Activated naive CD4-positive, alpha-beta T cell treated with anti-CD3 and anti-CD28 coated beads, Interleukin-2, amount 50 U/mL, for 72 hours (primary cell): ENCODE results near the gene BCAT1. TPM values are rescaled to one million over a fixed set of nuclear protein-coding genes. Genes with fewer than 3 reads are reported as not detected.
"Not testable (repeated sequence)": the region's sequence is repeated elsewhere in the genome, so short reads cannot be mapped to it uniquely, and the experiment has no call there.

Source experiments
- ATAC-seq, 2 donors: fragments of 150-1000 bp; cut with Tn5 transposase; 2 replicates each; pipeline ENCODE4 v1.10.0; 2021; ENCODE audit warnings: mild to moderate bottlenecking in 2 of 2, moderate library complexity in 2 of 2
- DNase-seq, 2 donors: peaks; one replicate each; pipeline ENCODE4 v3.0.0; 2021 to 2022; ENCODE audit warnings: low spot score in 2 of 2
- H3K27ac Mint-ChIP-seq, 2 donors: one replicate each; pipeline ENCODE4 v1.8.0; 2022; ENCODE audit warnings: mild to moderate bottlenecking in 2 of 2, mixed read lengths in 2 of 2
- H3K36me3 Mint-ChIP-seq, 2 donors: one replicate each; pipeline ENCODE4 v1.8.0; 2022; ENCODE audit warnings: mixed read lengths in 2 of 2
- H3K9me3 Mint-ChIP-seq, 2 donors: one replicate each; pipeline ENCODE4 v1.8.0; 2022; ENCODE audit warnings: mixed read lengths in 2 of 2
- total RNA-seq, 2 donors: library from RNA; stranded (reverse); gene quantifications; one replicate each; pipeline ENCODE4 v1.2.3, GENCODE V29; 2022

The BCAT1 gene
- total RNA-seq, 2 donors from 2014 or later = 6.3 to 42.8 TPM

DNA sequence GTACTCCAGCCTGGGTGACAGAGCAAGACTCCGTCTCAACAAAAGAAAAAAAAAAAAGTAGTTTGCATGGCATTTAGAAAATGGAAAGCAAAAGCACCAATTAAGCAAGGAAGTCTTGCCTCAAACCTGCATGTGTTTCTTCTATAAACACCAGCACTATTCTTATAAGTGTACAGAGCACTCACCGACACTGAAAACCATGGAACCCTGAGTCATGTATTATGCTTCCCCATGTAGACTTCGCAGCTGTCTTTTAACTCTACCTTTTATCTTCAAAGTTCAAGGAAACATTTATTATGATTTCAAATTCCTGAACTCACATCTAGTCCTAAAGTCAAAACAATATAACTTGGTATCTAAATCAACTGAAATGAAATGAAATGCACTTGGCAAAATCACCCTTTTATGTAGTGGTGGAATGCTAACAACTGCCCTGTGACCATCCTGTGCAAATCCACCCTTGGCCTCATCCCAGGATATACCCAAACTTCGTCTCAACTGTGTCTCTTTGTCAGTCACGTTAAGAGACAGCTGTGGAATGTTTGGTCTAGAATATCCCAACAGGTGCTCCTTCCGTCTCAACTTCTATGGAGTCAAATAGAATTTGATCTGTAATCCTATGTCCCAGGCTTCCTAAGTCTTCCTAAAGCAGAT, 4.8 kb downstream of the BCAT1 start:
- DNase-seq (no peak), ATAC-seq (peak in 1 of 2 donors; percentile 37)
- no peak overlapping the region for H3K27ac Mint-ChIP-seq
- peaks cover 19 to 40% of the 10 kb centered on the region in 2 donors for H3K36me3 Mint-ChIP-seq
- H3K9me3 Mint-ChIP-seq = peaks cover 4% of the 10 kb centered on the region in 2 donors

DNA sequence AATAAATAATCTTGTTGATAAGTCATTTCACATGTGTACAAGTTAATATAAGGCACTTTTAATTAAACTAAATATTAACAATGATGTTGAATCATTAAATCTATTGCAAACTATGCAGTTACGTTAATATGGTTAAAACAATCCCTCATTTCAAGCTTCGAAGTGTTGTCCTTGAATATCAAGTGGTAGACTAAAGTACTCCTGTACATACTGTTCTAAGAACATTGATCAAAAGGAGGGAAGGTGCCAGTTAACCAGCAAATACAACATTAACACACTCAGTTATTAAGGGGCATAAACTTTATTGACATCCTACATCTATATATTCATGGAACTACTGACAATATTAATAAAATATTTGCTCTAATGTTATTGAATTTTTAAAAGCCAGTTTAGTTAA, 8.7 kb downstream of the BCAT1 start:
- Mint-ChIP-seq H3K9me3 (peaks cover 4% of the 10 kb centered on the region in 2 donors), H3K27ac (no peak overlapping the region), H3K36me3 (peaks cover 11 to 18% of the 10 kb centered on the region in 2 donors)
- no peak for ATAC-seq
- DNase-seq = no peak

DNA sequence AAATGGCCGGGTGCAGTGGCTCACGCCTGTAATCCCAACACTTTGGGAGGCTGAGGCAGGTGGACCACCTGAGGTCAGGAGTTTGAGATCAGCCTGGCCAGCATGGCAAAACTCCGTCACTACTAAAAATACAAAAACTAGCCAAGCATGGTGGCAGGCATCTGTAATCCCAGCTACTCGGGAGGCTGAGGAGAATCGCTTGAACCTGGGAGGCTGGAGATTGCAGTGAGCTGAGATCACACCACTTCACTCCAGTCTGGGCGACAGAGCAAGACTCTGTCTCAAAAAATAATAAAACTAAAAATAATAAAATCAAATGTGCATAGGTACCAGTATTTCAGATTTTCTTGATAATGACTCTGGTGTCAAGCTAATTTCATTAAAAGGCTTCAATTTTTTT, 9.3 kb downstream of the BCAT1 start:
- not testable (repeated sequence) for ATAC-seq, H3K9me3 Mint-ChIP-seq, H3K27ac Mint-ChIP-seq, DNase-seq
- peaks cover 11 to 13% of the 10 kb centered on the region in 2 donors for H3K36me3 Mint-ChIP-seq

DNA sequence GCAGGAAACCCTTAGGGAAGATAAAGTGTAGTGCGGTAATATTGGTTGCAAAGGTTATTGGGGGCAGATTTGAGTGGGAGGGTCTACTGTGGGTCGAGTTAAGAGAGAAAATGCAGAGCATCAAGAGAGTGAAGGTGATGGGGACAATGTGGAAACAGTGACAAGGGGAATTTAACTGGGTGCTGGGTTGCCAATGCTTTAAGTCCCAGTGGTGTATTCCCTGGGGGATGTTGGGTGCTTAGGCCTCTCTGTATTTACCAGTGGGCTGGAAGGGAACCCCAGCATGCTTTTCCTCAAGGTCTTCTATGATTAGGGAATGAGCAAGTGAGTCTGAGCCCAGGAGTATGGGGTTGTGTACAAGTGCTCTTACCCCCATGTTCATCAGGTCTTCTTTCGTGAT, 10.6 kb downstream of the BCAT1 start:
- no peak overlapping the region for H3K27ac Mint-ChIP-seq
- ATAC-seq (no peak), DNase-seq (no peak)
- H3K36me3 Mint-ChIP-seq = peaks cover 5 to 6% of the 10 kb centered on the region in 2 donors
- peaks cover 4% of the 10 kb centered on the region in 2 donors for H3K9me3 Mint-ChIP-seq

DNA sequence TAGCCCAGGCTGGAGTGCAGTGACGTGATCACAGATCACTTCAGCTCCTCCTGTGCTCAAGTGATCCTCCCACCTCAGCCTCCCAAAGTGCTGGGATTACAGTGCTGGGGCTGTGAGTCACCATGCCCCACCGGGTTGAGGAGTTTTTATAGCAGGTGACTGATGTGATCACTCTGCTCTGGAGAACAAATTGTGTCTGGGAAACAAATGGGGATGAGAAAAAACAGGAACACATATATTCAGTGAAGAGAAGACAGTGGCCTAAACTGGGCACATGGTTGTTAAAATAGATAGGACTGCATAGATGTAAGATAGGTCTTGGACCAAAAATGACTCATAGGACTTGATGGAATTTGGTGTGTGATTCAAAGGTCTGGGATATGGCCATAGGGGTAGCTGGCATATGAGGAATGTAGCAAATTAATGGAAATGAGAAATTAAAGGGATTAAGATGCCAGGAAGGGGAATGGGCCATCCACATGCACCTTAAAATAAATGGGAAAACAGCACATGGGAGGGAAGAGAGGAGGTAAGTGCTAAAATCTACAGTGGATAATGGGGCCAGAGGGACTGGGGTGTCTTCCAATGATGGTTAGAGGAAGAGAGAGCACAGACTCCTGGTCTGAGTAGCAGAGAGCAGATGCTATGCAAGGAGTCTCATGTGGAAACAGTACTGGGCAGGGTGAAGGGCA, 11.2 kb downstream of the BCAT1 start:
- ATAC-seq (no peak), DNase-seq (no peak)
- H3K27ac Mint-ChIP-seq = no peak overlapping the region
- peaks cover 5 to 6% of the 10 kb centered on the region in 2 donors for H3K36me3 Mint-ChIP-seq
- peaks cover 4% of the 10 kb centered on the region in 2 donors for H3K9me3 Mint-ChIP-seq

GRCh38 chr12:24933694-24934407, 15.1 kb downstream of the BCAT1 start:
- Mint-ChIP-seq H3K36me3 (no peaks in the 10 kb centered on the region), H3K9me3 (no peaks in the 10 kb centered on the region), H3K27ac (no peak overlapping the region)
- ATAC-seq (no peak), DNase-seq (no peak)

DNA sequence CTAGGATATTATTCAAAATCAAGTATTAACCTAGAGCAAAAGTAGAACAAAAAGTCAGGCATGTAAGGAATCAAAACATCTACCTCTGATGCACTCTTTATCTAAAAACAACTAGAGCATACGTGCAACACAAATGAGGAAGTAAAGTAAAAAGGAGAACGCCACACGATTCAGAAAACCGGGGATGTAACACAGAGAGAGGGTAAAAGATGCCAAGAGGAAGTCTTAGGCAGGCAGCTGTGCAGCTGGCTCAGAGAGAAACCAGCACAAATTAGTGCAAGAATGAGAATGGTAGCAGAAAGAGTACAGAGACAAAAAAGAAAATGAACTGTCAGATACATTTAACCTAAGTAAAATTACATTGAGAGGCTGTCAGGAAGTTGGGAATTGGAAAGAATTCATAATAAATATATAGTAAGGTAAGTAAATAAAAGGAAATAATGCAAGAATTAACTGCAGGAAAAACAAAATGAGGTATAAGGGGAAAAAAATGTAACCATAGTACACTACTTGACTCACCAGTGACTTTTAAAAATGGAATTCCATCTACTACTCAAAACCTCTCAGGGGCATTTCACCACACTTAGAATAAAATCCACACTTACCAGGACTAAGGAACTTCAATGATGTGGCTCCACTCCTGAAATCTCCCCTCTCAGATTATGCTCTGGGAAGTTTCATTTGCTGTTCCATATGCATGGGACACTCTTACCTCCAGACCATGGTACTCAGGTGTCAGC, 17.1 kb downstream of the BCAT1 start:
- no peak for DNase-seq
- H3K27ac Mint-ChIP-seq = no peak overlapping the region
- H3K36me3 Mint-ChIP-seq = peaks cover 4% of the 10 kb centered on the region in 2 donors
- no peaks in the 10 kb centered on the region for H3K9me3 Mint-ChIP-seq
- ATAC-seq = peak in 1 of 2 donors; percentile 56

DNA sequence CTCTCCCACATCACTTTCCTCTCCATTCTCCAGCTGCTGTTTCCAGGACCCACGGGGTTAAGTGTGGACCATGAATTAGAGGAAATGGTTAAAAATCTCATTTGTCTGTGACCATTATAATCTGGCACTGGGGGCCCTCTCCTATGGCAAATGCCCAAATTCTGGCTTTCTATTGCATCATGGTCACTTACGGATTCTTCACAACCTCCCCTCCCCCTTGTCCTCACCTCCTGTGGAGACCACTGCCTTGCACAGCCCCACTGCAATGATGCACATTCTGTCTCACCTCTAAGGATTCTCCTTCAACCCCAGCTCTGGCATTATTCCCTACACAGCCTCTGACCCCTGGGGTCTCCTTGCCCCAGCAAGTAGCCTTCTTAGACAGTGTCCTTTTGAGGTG, 18.9 kb downstream of the BCAT1 start:
- DNase-seq = no peak
- peaks cover 5 to 6% of the 10 kb centered on the region in 2 donors for H3K36me3 Mint-ChIP-seq
- H3K27ac Mint-ChIP-seq = no peak overlapping the region
- ATAC-seq = no peak
- H3K9me3 Mint-ChIP-seq = peaks cover 0 to 4% of the 10 kb centered on the region in 2 donors

- H3K27ac Mint-ChIP-seq, DNase-seq, H3K36me3 Mint-ChIP-seq, H3K9me3 Mint-ChIP-seq, ATAC-seq: not testable (repeated sequence)
These were observed 20.2 kb downstream of the BCAT1 start for GRCh38 chr12:24928533-24929306.

DNA sequence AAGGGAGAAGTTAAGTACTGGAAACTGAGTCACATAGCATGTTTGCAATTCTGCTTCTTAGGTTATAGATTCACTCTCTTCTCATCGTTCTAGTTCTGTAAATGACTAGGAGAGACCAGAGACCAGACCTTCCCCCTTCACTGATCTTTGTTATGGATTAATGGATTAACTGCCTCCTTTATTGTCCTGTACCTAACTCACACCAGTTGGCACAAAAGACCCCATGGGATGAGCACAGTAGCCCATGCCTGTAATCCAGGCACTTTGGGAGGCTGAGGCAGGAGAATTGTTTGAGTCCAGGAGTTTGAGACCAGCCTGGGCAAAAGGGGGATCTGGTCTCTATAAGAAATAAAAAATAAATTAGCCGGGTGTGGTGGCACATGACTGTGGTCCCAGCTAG, 20.8 kb downstream of the BCAT1 start:
- H3K27ac Mint-ChIP-seq = no peak overlapping the region
- peaks cover 5 to 6% of the 10 kb centered on the region in 2 donors for H3K36me3 Mint-ChIP-seq
- peaks cover 0 to 5% of the 10 kb centered on the region in 2 donors for H3K9me3 Mint-ChIP-seq
- no peak for ATAC-seq
- no peak for DNase-seq

DNA sequence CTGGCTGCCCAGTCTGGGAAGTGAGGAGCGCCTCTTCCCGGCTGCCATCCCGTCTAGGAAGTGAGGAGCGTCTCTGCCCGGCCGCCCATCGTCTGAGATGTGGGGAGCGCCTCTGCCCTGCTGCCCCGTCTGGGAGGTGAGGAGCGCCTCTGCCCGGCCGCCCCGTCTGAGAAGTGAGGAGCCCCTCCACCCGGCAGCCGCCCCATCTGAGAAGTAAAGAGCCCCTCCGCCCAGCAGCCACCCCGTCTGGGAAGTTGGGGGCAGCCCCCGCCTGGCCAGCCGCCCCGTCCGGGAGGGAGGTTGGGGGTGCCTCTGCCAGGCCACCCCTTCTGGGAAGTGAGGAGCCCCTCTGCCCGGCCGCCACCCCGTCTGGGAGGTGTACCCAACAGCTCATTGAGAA, 22.8 kb downstream of the BCAT1 start:
- not testable (repeated sequence) for H3K36me3 Mint-ChIP-seq, H3K27ac Mint-ChIP-seq, H3K9me3 Mint-ChIP-seq, ATAC-seq, DNase-seq

- Mint-ChIP-seq H3K27ac (peak overlapping the region in 1 of 2 donors; percentile 70), H3K9me3 (peaks cover 0 to 5% of the 10 kb centered on the region in 2 donors), H3K36me3 (peaks cover 9 to 13% of the 10 kb centered on the region in 2 donors)
- ATAC-seq (no peak), DNase-seq (no peak)
These were observed 26.8 kb downstream of the BCAT1 start for GRCh38 chr12:24922090-24922489.

DNA sequence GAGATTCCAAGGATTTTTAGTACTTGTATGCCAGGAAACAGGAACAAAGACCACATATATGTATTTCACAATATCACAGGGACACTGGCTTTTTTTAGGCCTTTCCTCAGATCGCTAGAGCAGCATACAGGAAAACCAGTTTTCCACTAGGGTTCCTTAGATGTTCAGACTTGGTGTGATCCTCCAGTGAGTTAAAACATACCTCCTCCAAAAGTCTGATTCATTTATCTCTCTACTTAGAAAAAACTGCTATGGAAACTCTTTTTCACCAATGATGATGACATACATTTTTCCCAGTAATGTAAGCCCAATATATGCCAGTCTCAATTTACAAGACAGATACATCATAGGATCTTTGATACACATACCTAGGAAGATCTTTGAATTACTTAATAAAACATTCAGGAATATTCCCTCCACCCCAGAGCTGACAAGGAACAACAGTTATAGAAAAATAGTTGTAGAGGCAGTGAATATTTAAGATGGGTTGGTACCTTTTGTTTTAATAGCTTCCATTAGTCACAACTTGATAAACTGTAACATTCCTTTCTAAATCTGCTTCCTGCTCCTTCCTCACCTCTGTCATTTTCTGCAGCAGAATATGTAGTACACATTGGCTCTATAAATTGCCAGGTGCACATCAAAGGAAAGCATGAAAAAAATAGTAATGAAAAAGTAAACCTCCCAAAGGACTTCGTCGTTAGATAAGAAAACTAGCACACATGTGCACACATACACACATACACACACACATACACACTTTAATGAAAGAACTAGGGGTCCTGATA, 27.5 kb downstream of the BCAT1 start:
- Mint-ChIP-seq H3K9me3 (peaks cover 0 to 5% of the 10 kb centered on the region in 2 donors), H3K27ac (peak overlapping the region in 1 of 2 donors; percentile 70), H3K36me3 (peaks cover 5 to 8% of the 10 kb centered on the region in 2 donors)
- DNase-seq (no peak), ATAC-seq (peak; percentile 46 to 67)

- DNase-seq (no peak), ATAC-seq (no peak)
- H3K9me3 Mint-ChIP-seq = peaks cover 0 to 2% of the 10 kb centered on the region in 2 donors
- H3K27ac Mint-ChIP-seq = no peak overlapping the region
- peaks cover 5 to 8% of the 10 kb centered on the region in 2 donors for H3K36me3 Mint-ChIP-seq
These were observed 28.8 kb downstream of the BCAT1 start for GRCh38 chr12:24920141-24920540.

DNA sequence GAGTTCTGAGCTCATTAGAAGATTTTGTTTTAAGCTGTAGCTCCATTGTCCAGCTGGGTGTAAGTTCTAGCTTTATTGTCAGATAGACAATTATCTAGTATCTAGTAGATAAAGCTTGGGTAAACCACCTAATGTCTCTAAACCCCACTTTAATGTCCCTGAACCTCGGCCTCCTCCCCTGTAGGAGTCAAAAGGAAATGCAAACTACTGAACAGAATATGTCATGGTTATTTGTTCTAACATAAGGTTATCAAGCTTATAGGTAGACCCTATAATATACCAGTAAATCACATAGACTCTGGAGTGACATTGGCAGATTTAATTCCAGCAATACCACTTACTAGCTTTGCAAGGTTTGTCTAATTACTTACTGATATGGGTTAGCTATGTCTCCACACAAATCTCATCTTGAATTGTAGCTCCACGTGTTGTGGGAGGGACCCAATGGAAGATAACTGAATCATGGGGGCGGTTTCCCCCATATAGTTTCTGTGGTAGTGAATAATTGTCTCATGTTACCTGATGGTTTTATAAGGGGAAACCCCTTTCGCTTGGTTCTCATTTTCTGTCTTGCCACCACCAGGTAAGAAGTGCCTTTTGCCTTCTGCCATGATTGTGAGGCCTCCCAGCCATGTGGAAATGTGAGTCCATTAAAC, 29.4 kb downstream of the BCAT1 start:
- no peaks in the 10 kb centered on the region for H3K9me3 Mint-ChIP-seq
- ATAC-seq (peak; percentile 87 to 93), DNase-seq (peak in 1 of 2 donors; percentile 27)
- peaks cover 5 to 8% of the 10 kb centered on the region in 2 donors for H3K36me3 Mint-ChIP-seq
- no peak overlapping the region for H3K27ac Mint-ChIP-seq
